H1 (cell line): ENCODE measurements around the gene FARS2. TPM values are rescaled to one million over a fixed set of nuclear protein-coding genes. Genes with fewer than 3 reads are reported as not detected.

Experiments
- CHD1 ChIP-seq: IDR thresholded peaks from 2 replicates; pipeline ENCODE4 v1.6.1; 2012; ENCODE audit warnings: low read depth, low read length, improper control_type of control experiment
- EGR1 ChIP-seq: IDR thresholded peaks from 2 replicates; pipeline ENCODE4 v1.6.1; 2011; ENCODE audit warnings: low read depth, low read length, borderline replicate concordance
- HDAC2 ChIP-seq, 2 experiments: fragments of 300-600 bp in 1 of 2; sonication (generic) in 1 of 2; IDR thresholded peaks; 2 replicates each; pipeline ENCODE4 v1.6.1; 2011 to 2012; ENCODE audit warnings: low read depth in 2 of 2, low read length in 2 of 2, mild to moderate bottlenecking in 2 of 2, moderate library complexity in 2 of 2, borderline replicate concordance in 1 of 2, inconsistent platforms in 1 of 2
- JUN ChIP-seq: IDR thresholded peaks from 2 replicates; pipeline ENCODE4 v1.6.1; 2011; ENCODE audit warnings: low read depth, mild to moderate bottlenecking, improper control_type of control experiment, low read length
- NRF1 ChIP-seq: IDR thresholded peaks from 2 replicates; pipeline ENCODE4 v1.6.1; 2011; ENCODE audit warnings: mild to moderate bottlenecking, low read depth, low read length, improper control_type of control experiment
- TBP ChIP-seq: IDR thresholded peaks from 2 replicates; pipeline ENCODE4 v1.6.1; 2011; ENCODE audit warnings: low read depth, low read length, improper control_type of control experiment
- YY1 ChIP-seq: IDR thresholded peaks from 2 replicates; pipeline ENCODE4 v1.6.1; 2011; ENCODE audit warnings: low read depth, mild to moderate bottlenecking, low read length
- ZNF274 ChIP-seq: IDR thresholded peaks from 2 replicates; pipeline ENCODE4 v1.7.0; 2012; ENCODE audit warnings: low read length, borderline replicate concordance; ENCODE audit errors: extremely low read depth
- polyA plus RNA-seq, 7 experiments: library from polyadenylated mRNA; depleted of rRNA in 3 of 7; stranded (reverse) in 5 of 7; unstranded in 2 of 7; fragments of >200 nt in 5 of 7; fragments of 200-250 nt in 2 of 7; gene quantifications; 1 replicate in 5 of 7; 2 replicates in 1 of 7; 4 replicates in 1 of 7; pipeline versions ENCODE4 v1.2.1 to v1.2.3, GENCODE V29; 2011 to 2013; ENCODE audit warnings: missing spikeins in 2 of 7, mixed read lengths in 2 of 7
- total RNA-seq: library from RNA; stranded (reverse); fragmentation: NEBNext Ultra II Directional; extraction: Animal tissue kit (Norgen Biotek cat#: 25700); gene quantifications from 2 replicates; pipeline ENCODE4 v1.2.1, GENCODE V29; 2021
- TF ChIP-seq, protein P1 (sequence below): fragments of 300-600 bp; sonication (generic); IDR thresholded peaks from 2 replicates; pipeline ENCODE4 v1.7.1; 2012; ENCODE audit warnings: low read length, moderate library complexity, mild to moderate bottlenecking, inconsistent platforms; ENCODE audit not compliant: insufficient replicate concordance

The FARS2 gene
- total and polyA plus RNA-seq, 2 of the 8 experiments (the other 6 are each of a cell fraction or from before 2014, with no cell fraction given), result 11.7 to 14.4 TPM

- TF ChIP-seq, protein P1, sequence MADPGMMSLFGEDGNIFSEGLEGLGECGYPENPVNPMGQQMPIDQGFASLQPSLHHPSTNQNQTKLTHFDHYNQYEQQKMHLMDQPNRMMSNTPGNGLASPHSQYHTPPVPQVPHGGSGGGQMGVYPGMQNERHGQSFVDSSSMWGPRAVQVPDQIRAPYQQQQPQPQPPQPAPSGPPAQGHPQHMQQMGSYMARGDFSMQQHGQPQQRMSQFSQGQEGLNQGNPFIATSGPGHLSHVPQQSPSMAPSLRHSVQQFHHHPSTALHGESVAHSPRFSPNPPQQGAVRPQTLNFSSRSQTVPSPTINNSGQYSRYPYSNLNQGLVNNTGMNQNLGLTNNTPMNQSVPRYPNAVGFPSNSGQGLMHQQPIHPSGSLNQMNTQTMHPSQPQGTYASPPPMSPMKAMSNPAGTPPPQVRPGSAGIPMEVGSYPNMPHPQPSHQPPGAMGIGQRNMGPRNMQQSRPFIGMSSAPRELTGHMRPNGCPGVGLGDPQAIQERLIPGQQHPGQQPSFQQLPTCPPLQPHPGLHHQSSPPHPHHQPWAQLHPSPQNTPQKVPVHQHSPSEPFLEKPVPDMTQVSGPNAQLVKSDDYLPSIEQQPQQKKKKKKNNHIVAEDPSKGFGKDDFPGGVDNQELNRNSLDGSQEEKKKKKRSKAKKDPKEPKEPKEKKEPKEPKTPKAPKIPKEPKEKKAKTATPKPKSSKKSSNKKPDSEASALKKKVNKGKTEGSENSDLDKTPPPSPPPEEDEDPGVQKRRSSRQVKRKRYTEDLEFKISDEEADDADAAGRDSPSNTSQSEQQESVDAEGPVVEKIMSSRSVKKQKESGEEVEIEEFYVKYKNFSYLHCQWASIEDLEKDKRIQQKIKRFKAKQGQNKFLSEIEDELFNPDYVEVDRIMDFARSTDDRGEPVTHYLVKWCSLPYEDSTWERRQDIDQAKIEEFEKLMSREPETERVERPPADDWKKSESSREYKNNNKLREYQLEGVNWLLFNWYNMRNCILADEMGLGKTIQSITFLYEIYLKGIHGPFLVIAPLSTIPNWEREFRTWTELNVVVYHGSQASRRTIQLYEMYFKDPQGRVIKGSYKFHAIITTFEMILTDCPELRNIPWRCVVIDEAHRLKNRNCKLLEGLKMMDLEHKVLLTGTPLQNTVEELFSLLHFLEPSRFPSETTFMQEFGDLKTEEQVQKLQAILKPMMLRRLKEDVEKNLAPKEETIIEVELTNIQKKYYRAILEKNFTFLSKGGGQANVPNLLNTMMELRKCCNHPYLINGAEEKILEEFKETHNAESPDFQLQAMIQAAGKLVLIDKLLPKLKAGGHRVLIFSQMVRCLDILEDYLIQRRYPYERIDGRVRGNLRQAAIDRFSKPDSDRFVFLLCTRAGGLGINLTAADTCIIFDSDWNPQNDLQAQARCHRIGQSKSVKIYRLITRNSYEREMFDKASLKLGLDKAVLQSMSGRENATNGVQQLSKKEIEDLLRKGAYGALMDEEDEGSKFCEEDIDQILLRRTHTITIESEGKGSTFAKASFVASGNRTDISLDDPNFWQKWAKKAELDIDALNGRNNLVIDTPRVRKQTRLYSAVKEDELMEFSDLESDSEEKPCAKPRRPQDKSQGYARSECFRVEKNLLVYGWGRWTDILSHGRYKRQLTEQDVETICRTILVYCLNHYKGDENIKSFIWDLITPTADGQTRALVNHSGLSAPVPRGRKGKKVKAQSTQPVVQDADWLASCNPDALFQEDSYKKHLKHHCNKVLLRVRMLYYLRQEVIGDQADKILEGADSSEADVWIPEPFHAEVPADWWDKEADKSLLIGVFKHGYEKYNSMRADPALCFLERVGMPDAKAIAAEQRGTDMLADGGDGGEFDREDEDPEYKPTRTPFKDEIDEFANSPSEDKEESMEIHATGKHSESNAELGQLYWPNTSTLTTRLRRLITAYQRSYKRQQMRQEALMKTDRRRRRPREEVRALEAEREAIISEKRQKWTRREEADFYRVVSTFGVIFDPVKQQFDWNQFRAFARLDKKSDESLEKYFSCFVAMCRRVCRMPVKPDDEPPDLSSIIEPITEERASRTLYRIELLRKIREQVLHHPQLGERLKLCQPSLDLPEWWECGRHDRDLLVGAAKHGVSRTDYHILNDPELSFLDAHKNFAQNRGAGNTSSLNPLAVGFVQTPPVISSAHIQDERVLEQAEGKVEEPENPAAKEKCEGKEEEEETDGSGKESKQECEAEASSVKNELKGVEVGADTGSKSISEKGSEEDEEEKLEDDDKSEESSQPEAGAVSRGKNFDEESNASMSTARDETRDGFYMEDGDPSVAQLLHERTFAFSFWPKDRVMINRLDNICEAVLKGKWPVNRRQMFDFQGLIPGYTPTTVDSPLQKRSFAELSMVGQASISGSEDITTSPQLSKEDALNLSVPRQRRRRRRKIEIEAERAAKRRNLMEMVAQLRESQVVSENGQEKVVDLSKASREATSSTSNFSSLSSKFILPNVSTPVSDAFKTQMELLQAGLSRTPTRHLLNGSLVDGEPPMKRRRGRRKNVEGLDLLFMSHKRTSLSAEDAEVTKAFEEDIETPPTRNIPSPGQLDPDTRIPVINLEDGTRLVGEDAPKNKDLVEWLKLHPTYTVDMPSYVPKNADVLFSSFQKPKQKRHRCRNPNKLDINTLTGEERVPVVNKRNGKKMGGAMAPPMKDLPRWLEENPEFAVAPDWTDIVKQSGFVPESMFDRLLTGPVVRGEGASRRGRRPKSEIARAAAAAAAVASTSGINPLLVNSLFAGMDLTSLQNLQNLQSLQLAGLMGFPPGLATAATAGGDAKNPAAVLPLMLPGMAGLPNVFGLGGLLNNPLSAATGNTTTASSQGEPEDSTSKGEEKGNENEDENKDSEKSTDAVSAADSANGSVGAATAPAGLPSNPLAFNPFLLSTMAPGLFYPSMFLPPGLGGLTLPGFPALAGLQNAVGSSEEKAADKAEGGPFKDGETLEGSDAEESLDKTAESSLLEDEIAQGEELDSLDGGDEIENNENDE, result no peak
- no peak for TF ChIP-seq TBP
- TF ChIP-seq JUN, result no peak
- TF ChIP-seq HDAC2 (IDR thresholded peaks at IDR 0.05; ENCODE audit: borderline replicate concordance in 1 of 2, low read depth in 2 of 2, low read length in 2 of 2), result no peak
- TF ChIP-seq YY1, result no peak
- no peak for TF ChIP-seq EGR1
- no peak for TF ChIP-seq ZNF274
- TF ChIP-seq NRF1, result no peak
- no peak for TF ChIP-seq CHD1
Observed at GRCh38 chr6:5662797-5663196, 401.5 kb downstream of the FARS2 start (continued).
